Tibial nerve (tissue), 4 donors: Measurements from ENCODE around the gene LCLAT1. TPM values are rescaled to one million over a fixed set of nuclear protein-coding genes. Genes with fewer than 3 reads are reported as not detected.

Source experiments
- DNase-seq, 2 donors: peaks; one replicate each; pipeline ENCODE4 v3.0.0-alpha.2; 2019; ENCODE audit warnings: low spot score in 2 of 2
- H3K27ac ChIP-seq, 4 donors: fragments of 200-600 bp; sonication (generic) in 3 of 4; one replicate each; pipeline ENCODE4 v1.5.1; 2017 to 2019; ENCODE audit warnings: mild to moderate bottlenecking in 1 of 4
- H3K27me3 ChIP-seq, 2 donors: fragments of 200-600 bp; sonication (generic) in 1 of 2; one replicate each; pipeline versions ENCODE4 v1.5.1 to v1.6.0; 2017 to 2019
- H3K36me3 ChIP-seq, 3 donors: fragments of 200-600 bp; sonication (generic); one replicate each; pipeline ENCODE4 v1.5.1; 2018 to 2019
- H3K4me1 ChIP-seq, 4 donors: fragments of 200-600 bp; sonication (generic) in 3 of 4; one replicate each; pipeline ENCODE4 v1.5.1; 2017 to 2019
- H3K4me3 ChIP-seq, 4 donors: fragments of 200-600 bp; sonication (generic) in 3 of 4; one replicate each; pipeline ENCODE4 v1.5.1; 2017 to 2019; ENCODE audit warnings: mild to moderate bottlenecking in 1 of 4, moderate library complexity in 1 of 4
- H3K9me3 ChIP-seq, 4 donors: fragments of 200-600 bp; sonication (generic) in 3 of 4; one replicate each; pipeline ENCODE4 v1.5.1; 2017 to 2019
- EP300 ChIP-seq, 2 donors: sonication (generic); formaldehyde crosslinking; IDR thresholded peaks; one replicate each; pipeline ENCODE4 v1.6.1; 2017; ENCODE audit warnings: antibody characterized with exemption in 2 of 2, mild to moderate bottlenecking in 1 of 2
- POLR2A ChIP-seq, 2 donors: fragments of 450-650 bp; IDR thresholded peaks; one replicate each; pipeline ENCODE4 v1.6.1; 2017; ENCODE audit warnings: antibody characterized with exemption in 2 of 2, mild to moderate bottlenecking in 2 of 2, moderate library complexity in 2 of 2
- WGBS, 2 donors: methylation state at CpG; one replicate each; pipeline ENCODE4 v1.1.5; 2018; 5-methylcytosine and 5-hydroxymethylcytosine counted together
- total RNA-seq, 4 donors: library from RNA; depleted of rRNA; stranded (reverse); fragments of >200 nt; gene quantifications; one replicate each; pipeline ENCODE4 v1.1.0, GENCODE V29; 2016
- TF ChIP-seq, protein P1 (sequence below), 5 experiments: fragments of 200-600 bp in 3 of 5; fragments of 450-650 bp in 2 of 5; sonication (generic) in 3 of 5; IDR thresholded peaks; one replicate each; pipeline ENCODE4 v1.5.1; 2016 to 2019; ENCODE audit warnings: antibody characterized with exemption in 5 of 5, mild to moderate bottlenecking in 3 of 5, moderate library complexity in 2 of 5

Gene LCLAT1
- total RNA-seq, 4 donors from 2014 or later, result 8.4 to 15.9 (median 11.8) TPM

DNA sequence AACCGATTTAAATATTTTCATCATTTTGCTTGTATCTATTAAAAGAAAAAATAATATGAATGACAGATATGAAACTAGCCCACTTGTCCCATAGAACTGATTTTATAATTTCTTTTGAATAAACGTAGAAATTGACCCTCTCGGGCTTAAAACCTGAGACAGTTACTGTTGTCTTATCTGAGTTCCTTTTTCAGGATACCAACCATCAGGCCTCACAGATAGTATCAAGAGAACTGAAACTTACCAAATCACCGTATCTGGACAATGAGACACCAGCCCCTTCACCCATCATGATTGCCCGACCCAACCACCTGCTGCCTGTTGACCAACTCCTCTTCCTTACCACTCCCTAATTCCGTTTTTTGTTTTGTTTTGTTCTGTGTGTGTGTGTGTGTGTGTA lies 53.7 kb downstream of the LCLAT1 start:
- DNase-seq, result no peak
- H3K9me3 ChIP-seq, result peaks cover 0 to 33% (median 1%) of the 10 kb centered on the region in 4 donors
- WGBS, 2 donors, result 94 to 95% methylated on average over 6 of the region's 6 CpGs
- no peak overlapping the region for H3K4me3 ChIP-seq
- H3K27me3 ChIP-seq, result no peaks in the 10 kb centered on the region
- TF ChIP-seq POLR2A (IDR thresholded peaks at IDR 0.05) (no peak), EP300 (IDR thresholded peaks at IDR 0.05) (no peak)
- TF ChIP-seq, protein P1, sequence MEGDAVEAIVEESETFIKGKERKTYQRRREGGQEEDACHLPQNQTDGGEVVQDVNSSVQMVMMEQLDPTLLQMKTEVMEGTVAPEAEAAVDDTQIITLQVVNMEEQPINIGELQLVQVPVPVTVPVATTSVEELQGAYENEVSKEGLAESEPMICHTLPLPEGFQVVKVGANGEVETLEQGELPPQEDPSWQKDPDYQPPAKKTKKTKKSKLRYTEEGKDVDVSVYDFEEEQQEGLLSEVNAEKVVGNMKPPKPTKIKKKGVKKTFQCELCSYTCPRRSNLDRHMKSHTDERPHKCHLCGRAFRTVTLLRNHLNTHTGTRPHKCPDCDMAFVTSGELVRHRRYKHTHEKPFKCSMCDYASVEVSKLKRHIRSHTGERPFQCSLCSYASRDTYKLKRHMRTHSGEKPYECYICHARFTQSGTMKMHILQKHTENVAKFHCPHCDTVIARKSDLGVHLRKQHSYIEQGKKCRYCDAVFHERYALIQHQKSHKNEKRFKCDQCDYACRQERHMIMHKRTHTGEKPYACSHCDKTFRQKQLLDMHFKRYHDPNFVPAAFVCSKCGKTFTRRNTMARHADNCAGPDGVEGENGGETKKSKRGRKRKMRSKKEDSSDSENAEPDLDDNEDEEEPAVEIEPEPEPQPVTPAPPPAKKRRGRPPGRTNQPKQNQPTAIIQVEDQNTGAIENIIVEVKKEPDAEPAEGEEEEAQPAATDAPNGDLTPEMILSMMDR (IDR thresholded peaks at IDR 0.05), result no peak
- no peak overlapping the region for H3K27ac ChIP-seq
- H3K36me3 ChIP-seq, result peaks cover 0 to 5% (median 0%) of the 10 kb centered on the region in 3 donors
- H3K4me1 ChIP-seq, result no peaks in the 10 kb centered on the region

DNA sequence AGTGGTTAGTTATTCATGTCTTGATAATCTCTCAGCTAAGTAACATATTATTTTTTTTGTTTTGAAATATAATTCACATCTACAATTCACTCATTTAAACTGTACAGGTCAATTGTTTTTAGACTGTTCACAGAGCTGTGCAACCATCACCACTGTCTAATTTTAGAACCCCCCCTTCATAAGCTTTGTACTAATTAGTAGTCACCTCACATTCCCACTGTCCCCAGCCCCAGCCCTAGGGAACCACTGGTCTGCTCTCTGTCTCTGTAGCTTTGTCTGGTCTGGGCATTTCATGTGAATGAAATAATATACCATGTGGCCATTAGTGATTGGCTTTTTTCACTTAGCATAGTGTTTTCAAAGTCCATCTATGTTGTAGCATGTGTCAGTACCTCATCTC lies 55.3 kb downstream of the LCLAT1 start:
- H3K4me3 ChIP-seq, result no peak overlapping the region
- H3K36me3 ChIP-seq, result peaks cover 0 to 5% (median 0%) of the 10 kb centered on the region in 3 donors
- no peak for DNase-seq
- H3K27ac ChIP-seq, result no peak overlapping the region
- no peaks in the 10 kb centered on the region for H3K4me1 ChIP-seq
- peaks cover 0 to 33% (median 1%) of the 10 kb centered on the region in 4 donors for H3K9me3 ChIP-seq
- TF ChIP-seq EP300 (IDR thresholded peaks at IDR 0.05), result no peak
- TF ChIP-seq, protein P1 (IDR thresholded peaks at IDR 0.05), result no peak
- TF ChIP-seq POLR2A (IDR thresholded peaks at IDR 0.05), result no peak
- H3K27me3 ChIP-seq, result no peaks in the 10 kb centered on the region

- H3K4me1 ChIP-seq, result no peaks in the 10 kb centered on the region
Observed at GRCh38 chr2:30503007-30503694, 56.1 kb downstream of the LCLAT1 start.

DNA sequence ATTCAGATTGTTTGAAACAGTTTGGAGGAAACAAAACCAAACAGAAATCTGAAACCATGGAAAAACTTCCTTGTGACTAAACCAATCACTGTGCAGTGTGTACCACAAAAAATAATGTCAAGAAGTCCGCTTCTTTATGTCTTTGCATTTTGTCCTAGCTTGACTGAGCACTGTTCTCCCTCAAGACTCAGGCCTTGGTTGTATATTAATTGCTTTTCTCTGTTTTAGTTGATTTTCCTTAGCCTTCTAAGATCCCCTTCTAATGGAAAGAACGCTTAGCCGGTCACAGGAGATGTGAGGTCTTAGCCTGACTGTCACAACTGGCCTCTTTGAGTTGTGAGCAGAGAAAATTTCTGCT lies 56.6 kb downstream of the LCLAT1 start:
- Histone ChIP-seq H3K27me3 (no peaks in the 10 kb centered on the region), H3K4me1 (no peaks in the 10 kb centered on the region), H3K36me3 (peaks cover 0 to 5% (median 0%) of the 10 kb centered on the region in 3 donors), H3K4me3 (no peak overlapping the region), H3K27ac (no peak overlapping the region), H3K9me3 (peaks cover 0 to 36% (median 1%) of the 10 kb centered on the region in 4 donors)
- TF ChIP-seq, protein P1 (IDR thresholded peaks at IDR 0.05), result no peak
- TF ChIP-seq POLR2A (IDR thresholded peaks at IDR 0.05) (no peak), EP300 (IDR thresholded peaks at IDR 0.05) (no peak)
- no peak for DNase-seq
- WGBS, 2 donors, result 62 to 80% methylated on average over 3 of the region's 3 CpGs

More at GRCh38 chr2:30503007-30503694, 56.1 kb downstream of the LCLAT1 start:
- WGBS, 2 donors, result 66 to 82% methylated on average over 2 of the region's 2 CpGs
- H3K27me3 ChIP-seq, result no peaks in the 10 kb centered on the region
- H3K36me3 ChIP-seq, result peaks cover 0 to 5% (median 0%) of the 10 kb centered on the region in 3 donors
- peaks cover 0 to 34% (median 1%) of the 10 kb centered on the region in 4 donors for H3K9me3 ChIP-seq
- H3K27ac ChIP-seq, result no peak overlapping the region
- no peak for TF ChIP-seq POLR2A (IDR thresholded peaks at IDR 0.05)
- TF ChIP-seq EP300 (IDR thresholded peaks at IDR 0.05), result no peak
- TF ChIP-seq, protein P1 (IDR thresholded peaks at IDR 0.05), result peak in 1 of 5 experiments; percentile 18
- DNase-seq, result no peak
- H3K4me3 ChIP-seq, result no peak overlapping the region

DNA sequence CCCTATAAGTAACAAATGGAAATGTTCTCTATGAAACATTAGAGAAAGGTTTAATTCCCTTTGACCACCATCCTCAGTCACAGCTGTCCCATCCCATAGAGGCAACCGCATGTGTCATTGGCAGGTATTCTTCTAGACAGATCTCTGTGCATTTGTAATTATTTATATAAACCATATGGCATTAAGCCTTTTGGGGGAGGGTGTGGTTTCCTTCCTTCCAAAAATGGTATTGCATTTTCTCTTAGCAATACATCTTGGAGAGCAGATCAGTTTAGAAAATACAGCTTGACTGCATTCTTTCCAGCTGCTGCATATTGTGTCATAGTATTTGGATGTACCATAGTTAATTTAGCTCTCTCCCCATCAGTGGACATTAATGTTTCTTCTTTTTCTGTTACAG lies 57.7 kb downstream of the LCLAT1 start:
- Histone ChIP-seq H3K36me3 (peaks cover 0 to 5% (median 0%) of the 10 kb centered on the region in 3 donors), H3K27me3 (no peaks in the 10 kb centered on the region), H3K9me3 (peaks cover 0 to 28% (median 1%) of the 10 kb centered on the region in 4 donors), H3K4me3 (no peak overlapping the region), H3K27ac (no peak overlapping the region), H3K4me1 (no peaks in the 10 kb centered on the region)
- WGBS, 2 donors, result 92% methylated on average over 1 of the region's 1 CpG
- TF ChIP-seq EP300 (IDR thresholded peaks at IDR 0.05) (no peak), POLR2A (IDR thresholded peaks at IDR 0.05) (no peak)
- TF ChIP-seq, protein P1 (IDR thresholded peaks at IDR 0.05), result no peak
- no peak for DNase-seq
